HG03095 (cell line): ENCODE results near the gene FOXA3.
A peak's percentile ranks its signal among the peaks of the same experiment; 100 is the strongest.
"Not testable (repeated sequence)": the region's sequence is repeated elsewhere in the genome, so short reads cannot be mapped to it uniquely, and the experiment has no call there.

Experiments
- ATAC-seq: cut with Tn5 transposase; IDR thresholded peaks from one replicate; pipeline ENCODE4 v1.9.1; 2021; ENCODE audit warnings: moderate library complexity; ENCODE audit not compliant: unreplicated experiment

Gene FOXA3

GRCh38 chr19:45887200-45887710 lies 23.1 kb downstream of the FOXA3 start:
- ATAC-seq: no peak

- no peak for ATAC-seq
Measured at GRCh38 chr19:45889210-45889885, 25.2 kb downstream of the FOXA3 start.

GRCh38 chr19:45890877-45891276 lies 26.8 kb downstream of the FOXA3 start:
- ATAC-seq: no peak

- no peak for ATAC-seq
Measured at GRCh38 chr19:45895519-45895972, 31.4 kb downstream of the FOXA3 start.

GRCh38 chr19:45895983-45896599 lies 32.0 kb downstream of the FOXA3 start:
- ATAC-seq: not testable (repeated sequence)

- ATAC-seq: no peak
Measured at GRCh38 chr19:45897261-45897812, 33.2 kb downstream of the FOXA3 start.

GRCh38 chr19:45899253-45899652 lies 35.1 kb downstream of the FOXA3 start:
- no peak for ATAC-seq

- ATAC-seq: no peak
Measured at GRCh38 chr19:45899919-45900589, 35.9 kb downstream of the FOXA3 start.

GRCh38 chr19:45900738-45901431 lies 36.8 kb downstream of the FOXA3 start:
- ATAC-seq: no peak

GRCh38 chr19:45901432-45901911 lies 37.3 kb downstream of the FOXA3 start:
- ATAC-seq: no peak

- no peak for ATAC-seq
Measured at GRCh38 chr19:45901912-45902650, 38.0 kb downstream of the FOXA3 start, which contains the start of gene MYPOP. Gene MYPOP, minus strand, starts transcription at chr19:45902613. Its CDS starts 840 bp downstream, at chr19:45901773.

- ATAC-seq: peak; percentile 68
Measured at GRCh38 chr19:45902651-45903625, 38.8 kb downstream of the FOXA3 start.

GRCh38 chr19:45905011-45905410 lies 40.9 kb downstream of the FOXA3 start:
- no peak for ATAC-seq

- ATAC-seq: no peak
Measured at GRCh38 chr19:45906221-45906620, 42.1 kb downstream of the FOXA3 start.

- no peak for ATAC-seq
Measured at GRCh38 chr19:45908956-45909355, 44.8 kb downstream of the FOXA3 start.

GRCh38 chr19:45911291-45911690 lies 47.2 kb downstream of the FOXA3 start:
- ATAC-seq: no peak

- no peak for ATAC-seq
Measured at GRCh38 chr19:45913874-45914830, 50.0 kb downstream of the FOXA3 start, which contains the start of gene NANOS2. Gene NANOS2, minus strand, starts transcription at chr19:45914778. Its CDS starts 85 bp downstream, at chr19:45914693.
